ENCODE measurements around the gene SLC25A26. TPM values are rescaled to one million over a fixed set of nuclear protein-coding genes. Genes with fewer than 3 reads are reported as not detected.

Gene SLC25A26
- 20.6 and 35.3 TPM in 2 replicates for total RNA-seq

DNA sequence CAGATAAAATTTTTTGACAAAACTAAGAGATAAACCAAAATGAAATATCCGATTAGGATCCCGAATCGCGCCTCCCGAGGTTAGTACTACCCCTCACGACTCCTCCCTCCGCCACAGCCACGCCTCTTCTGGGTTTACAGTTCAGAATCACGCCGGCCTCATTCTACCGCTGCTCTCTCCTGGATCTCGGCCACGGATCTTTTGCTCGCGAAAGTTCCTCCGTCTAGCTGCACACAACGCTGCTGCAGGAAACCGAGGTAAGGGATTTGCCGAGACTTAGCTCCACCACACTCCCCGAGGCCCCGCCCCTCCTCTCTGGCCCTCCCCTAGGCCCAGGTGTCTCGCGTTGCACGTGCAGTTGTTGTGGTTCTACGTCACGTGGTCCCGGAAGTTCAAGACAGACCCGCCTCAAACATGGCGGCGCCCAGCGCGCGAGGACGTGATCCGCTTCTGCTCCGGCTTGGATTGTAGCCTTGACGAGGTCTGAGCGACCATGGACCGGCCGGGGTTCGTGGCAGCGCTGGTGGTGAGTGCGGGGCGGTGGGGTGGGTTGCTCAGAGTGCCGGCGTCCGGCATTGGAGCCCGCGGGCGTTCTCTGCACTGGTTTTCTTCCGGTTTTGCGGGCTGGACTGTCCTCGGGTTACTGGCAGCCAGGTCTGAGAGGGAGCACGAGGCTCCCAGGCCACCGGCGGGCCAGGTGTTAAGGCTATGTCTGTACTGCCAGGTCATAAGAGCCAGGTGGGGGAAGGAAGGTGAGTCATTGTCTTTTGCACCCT is at the start of gene SLC25A26:
Gene SLC25A26 (plus strand): TSS at position 400 of the 776 bp plus-strand sequence. CDS start 94 bp downstream, at position 494.

Other genes with a start within 250 kb of the SLC25A26 start
- 4.3 and 6.4 TPM in 2 replicates for gene MAGI1, start 182.1 kb upstream of the SLC25A26 start, total RNA-seq

Measured in airway epithelial cell (primary cell).